Measurements from ENCODE around the gene YIF1B. TPM values are rescaled to one million over a fixed set of nuclear protein-coding genes. Genes with fewer than 3 reads are reported as not detected.

Gene YIF1B
- total and polyA plus RNA-seq, 2 donors (not counting 3 experiments of a cell fraction or from before 2014, with no cell fraction given): 85.8 to 249 TPM

- H3K36me3 ChIP-seq (ENCODE audit: control insufficient read depth in 2 of 2, extremely low read depth in 1 of 2, insufficient read depth in 2 of 2, low read length in 2 of 2): no peaks in the 10 kb centered on the region
- H3K27me3 ChIP-seq (ENCODE audit: control insufficient read depth in 2 of 2, insufficient read depth in 2 of 2, low read length in 2 of 2): no peaks in the 10 kb centered on the region
- peak within 1 kb of the TSS; percentile 72 for H3K4me2 ChIP-seq (ENCODE audit: insufficient read depth, low read length)
- dilution Hi-C loops (cut with MboI; ENCODE audit: extremely low pct_ligation_motif_present, low sequenced_read_pairs): no loop called here
- TF ChIP-seq FOS (IDR thresholded peaks at IDR 0.05; ENCODE audit: borderline replicate concordance, insufficient read depth, low read length) (no peak), POLR2A (IDR thresholded peaks at IDR 0.05; ENCODE audit: low read depth, low read length) (no peak), GATA2 (IDR thresholded peaks at IDR 0.05; ENCODE audit: insufficient read depth, insufficient read length, low read depth, low read length) (no peak), JUN (IDR thresholded peaks at IDR 0.05; ENCODE audit: borderline replicate concordance, insufficient read depth, insufficient read length, low read depth) (no peak), POLR2AphosphoS5 (IDR thresholded peaks at IDR 0.05; ENCODE audit: insufficient read depth, low read depth, low read length) (no peak), MYC (IDR thresholded peaks at IDR 0.05; ENCODE audit: low read depth, low read length) (no peak), MAX (IDR thresholded peaks at IDR 0.05; ENCODE audit: insufficient read depth, insufficient read length) (no peak), EZH2 (IDR thresholded peaks at IDR 0.05; ENCODE audit: borderline replicate concordance, low read depth, low read length, severe bottlenecking) (no peak)
- TF ChIP-seq, protein P1, sequence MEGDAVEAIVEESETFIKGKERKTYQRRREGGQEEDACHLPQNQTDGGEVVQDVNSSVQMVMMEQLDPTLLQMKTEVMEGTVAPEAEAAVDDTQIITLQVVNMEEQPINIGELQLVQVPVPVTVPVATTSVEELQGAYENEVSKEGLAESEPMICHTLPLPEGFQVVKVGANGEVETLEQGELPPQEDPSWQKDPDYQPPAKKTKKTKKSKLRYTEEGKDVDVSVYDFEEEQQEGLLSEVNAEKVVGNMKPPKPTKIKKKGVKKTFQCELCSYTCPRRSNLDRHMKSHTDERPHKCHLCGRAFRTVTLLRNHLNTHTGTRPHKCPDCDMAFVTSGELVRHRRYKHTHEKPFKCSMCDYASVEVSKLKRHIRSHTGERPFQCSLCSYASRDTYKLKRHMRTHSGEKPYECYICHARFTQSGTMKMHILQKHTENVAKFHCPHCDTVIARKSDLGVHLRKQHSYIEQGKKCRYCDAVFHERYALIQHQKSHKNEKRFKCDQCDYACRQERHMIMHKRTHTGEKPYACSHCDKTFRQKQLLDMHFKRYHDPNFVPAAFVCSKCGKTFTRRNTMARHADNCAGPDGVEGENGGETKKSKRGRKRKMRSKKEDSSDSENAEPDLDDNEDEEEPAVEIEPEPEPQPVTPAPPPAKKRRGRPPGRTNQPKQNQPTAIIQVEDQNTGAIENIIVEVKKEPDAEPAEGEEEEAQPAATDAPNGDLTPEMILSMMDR (IDR thresholded peaks at IDR 0.05; ENCODE audit: extremely low read depth in 1 of 2, insufficient read depth in 1 of 2, low read depth in 1 of 2, low read length in 2 of 2): no peak
- ChIA-PET CTCF (interaction anchor here (0.7 to 1.7 kb wide), 3 partner anchors 9 to 54 kb away, joined by 3 to 14 read pairs (median 3); partner anchors contain the start of gene PPP1R14A), POLR2A (interaction anchor here (0.6 kb wide), 1 partner anchor 25 kb away, joined by 6 read pairs; no protein-coding TSS in a partner anchor)
- no peak within 1 kb of the TSS for H3K27ac ChIP-seq (ENCODE audit: insufficient read depth, low read depth, low read length)
- no peaks in the 10 kb centered on the region for H3K79me2 ChIP-seq (ENCODE audit: control insufficient read depth, insufficient read depth, low read length)
- peak within 1 kb of the TSS; percentile 29 for H3K9ac ChIP-seq (replicated peaks; ENCODE audit: extremely low read depth, insufficient read depth, low read length)
- BruUV-seq (replicated peaks): no TSS peak
- H3K9me1 ChIP-seq (replicated peaks; ENCODE audit: control insufficient read depth, extremely low read depth, insufficient read depth, low read length): no peaks in the 10 kb centered on the region
- DNase-seq (ENCODE audit: low read depth, low spot score): no peak
- no peaks in the 10 kb centered on the region for H3K9me3 ChIP-seq (replicated peaks; ENCODE audit: control insufficient read depth, insufficient read depth, low read length)
- no peak for FAIRE-seq
- peak within 1 kb of the TSS; percentile 39 for H2AFZ ChIP-seq (ENCODE audit: low read depth, low read length)
- H3K4me1 ChIP-seq (ENCODE audit: control insufficient read depth, extremely low read depth, insufficient read depth, low read length): peaks cover 20% of the 10 kb centered on the region
- peak within 1 kb of the TSS; percentile 14 to 47 (median 34) for H3K4me3 ChIP-seq (replicated peaks in 1 of 3; ENCODE audit: insufficient read depth in 1 of 3, low read depth in 1 of 3, low read length in 3 of 3)
- H4K20me1 ChIP-seq (replicated peaks; ENCODE audit: control insufficient read depth, extremely low read depth, insufficient read depth, low read length): no peaks in the 10 kb centered on the region
- intact Hi-C loops (cut with micrococcal nuclease): loop anchor here (2.0 kb wide), 1 partner anchor 52 kb away; no protein-coding TSS in a partner anchor
These were observed 51.1 kb downstream of the YIF1B start, which contains the start of gene SPINT2 for GRCh38 chr19:38264486-38265212. SPINT2 (plus strand) TSS chr19:38264573; CDS start chr19:38264893, 320 bp downstream.
